GM23248 (cell line): Measurements from ENCODE around the gene GAS2. TPM values are rescaled to one million over a fixed set of nuclear protein-coding genes. Genes with fewer than 3 reads are reported as not detected.

ENCODE experiments used
- DNase-seq: peaks from one replicate; pipeline ENCODE4 v3.0.0-alpha.2; 2015
- H2AFZ ChIP-seq: fragments of 200-600 bp; sonication (generic); 2 replicates; pipeline ENCODE4 v1.6.1; 2016; ENCODE audit warnings: antibody characterized with exemption
- H3F3A ChIP-seq: fragments of 200-600 bp; sonication (generic); 2 replicates; pipeline ENCODE4 v1.6.1; 2016; ENCODE audit warnings: mild to moderate bottlenecking, antibody characterized with exemption, mixed run types; ENCODE audit not compliant: insufficient read depth
- H3K27ac ChIP-seq: fragments of 200-600 bp; sonication (generic); 2 replicates; pipeline ENCODE4 v1.5.1; 2016; ENCODE audit warnings: mild to moderate bottlenecking
- H3K27me3 ChIP-seq: fragments of 200-600 bp; sonication (generic); replicated peaks from 2 replicates; pipeline ENCODE4 v1.6.1; 2016; ENCODE audit warnings: mild to moderate bottlenecking; ENCODE audit not compliant: insufficient read depth
- H3K36me3 ChIP-seq: fragments of 200-600 bp; sonication (generic); 2 replicates; pipeline ENCODE4 v1.6.1; 2016; ENCODE audit warnings: low read depth, mild to moderate bottlenecking
- H3K4me1 ChIP-seq: fragments of 200-600 bp; sonication (generic); 2 replicates; pipeline ENCODE4 v1.6.1; 2016; ENCODE audit warnings: mild to moderate bottlenecking; ENCODE audit not compliant: insufficient read depth
- H3K4me2 ChIP-seq: fragments of 200-600 bp; sonication (generic); one replicate; pipeline ENCODE4 v1.6.1; 2016; ENCODE audit warnings: mild to moderate bottlenecking; ENCODE audit not compliant: unreplicated experiment
- H3K4me3 ChIP-seq: fragments of 200-600 bp; sonication (generic); 2 replicates; pipeline ENCODE4 v1.5.1; 2016; ENCODE audit warnings: mild to moderate bottlenecking
- H3K79me2 ChIP-seq: fragments of 200-600 bp; sonication (generic); 2 replicates; pipeline ENCODE4 v1.6.1; 2016; ENCODE audit warnings: mild to moderate bottlenecking; ENCODE audit not compliant: insufficient read depth
- H3K9ac ChIP-seq: fragments of 200-600 bp; sonication (generic); 2 replicates; pipeline ENCODE4 v1.6.1; 2016; ENCODE audit warnings: mild to moderate bottlenecking
- H3K9me2 ChIP-seq: fragments of 200-600 bp; sonication (generic); 2 replicates; pipeline ENCODE4 v1.6.1; 2016; ENCODE audit warnings: mixed run types, mild to moderate bottlenecking, moderate library complexity; ENCODE audit not compliant: insufficient read depth
- H3K9me3 ChIP-seq: fragments of 200-600 bp; sonication (generic); one replicate; pipeline ENCODE4 v1.6.1; 2017; ENCODE audit warnings: low read depth
- H4K20me1 ChIP-seq: fragments of 200-600 bp; sonication (generic); 2 replicates; pipeline ENCODE4 v1.6.0; 2016; ENCODE audit not compliant: insufficient read depth
- EZH2 ChIP-seq: fragments of 200-600 bp; sonication (generic); IDR thresholded peaks from 2 replicates; pipeline ENCODE4 v1.6.1; 2018; ENCODE audit warnings: antibody characterized with exemption, mild to moderate bottlenecking; ENCODE audit not compliant: insufficient read depth, poor library complexity, severe bottlenecking
- EZH2phosphoT487 ChIP-seq: fragments of 200-600 bp; sonication (generic); IDR thresholded peaks from 2 replicates; pipeline ENCODE4 v1.6.1; 2018; ENCODE audit warnings: antibody characterized with exemption, moderate library complexity, mild to moderate bottlenecking, low read depth; ENCODE audit not compliant: insufficient read depth
- WGBS, 2 experiments: methylation state at CpG; one replicate each; pipeline ENCODE4 v1.1.6; 2015 to 2017; ENCODE audit warnings: low lambda C conversion rate in 2 of 2, low coverage in 1 of 2; ENCODE audit errors: missing lambda C conversion rate in 2 of 2; 5-methylcytosine and 5-hydroxymethylcytosine counted together
- in situ Hi-C: fragments of 300-500 bp; cut with MboI; formaldehyde crosslinking; loops from 2 replicates; pipeline ENCODE4 v1.15.0; 2020
- polyA plus RNA-seq: library from polyadenylated mRNA; unstranded; fragments of >200 nt; fragmentation: Nextera tagmentation; extraction: Ambion mirVana; gene quantifications from 2 replicates; pipeline ENCODE4 v1.2.1, GENCODE V29; 2016
- total RNA-seq: library from RNA; depleted of rRNA; stranded (reverse); fragments of >200 nt; shearing (Covaris generic); gene quantifications from 2 replicates; pipeline ENCODE4 v1.2.3, GENCODE V29; 2014

Gene GAS2
- total and polyA plus RNA-seq, 2 experiments from 2014 or later = 0.63 to 1.2 TPM

DNA sequence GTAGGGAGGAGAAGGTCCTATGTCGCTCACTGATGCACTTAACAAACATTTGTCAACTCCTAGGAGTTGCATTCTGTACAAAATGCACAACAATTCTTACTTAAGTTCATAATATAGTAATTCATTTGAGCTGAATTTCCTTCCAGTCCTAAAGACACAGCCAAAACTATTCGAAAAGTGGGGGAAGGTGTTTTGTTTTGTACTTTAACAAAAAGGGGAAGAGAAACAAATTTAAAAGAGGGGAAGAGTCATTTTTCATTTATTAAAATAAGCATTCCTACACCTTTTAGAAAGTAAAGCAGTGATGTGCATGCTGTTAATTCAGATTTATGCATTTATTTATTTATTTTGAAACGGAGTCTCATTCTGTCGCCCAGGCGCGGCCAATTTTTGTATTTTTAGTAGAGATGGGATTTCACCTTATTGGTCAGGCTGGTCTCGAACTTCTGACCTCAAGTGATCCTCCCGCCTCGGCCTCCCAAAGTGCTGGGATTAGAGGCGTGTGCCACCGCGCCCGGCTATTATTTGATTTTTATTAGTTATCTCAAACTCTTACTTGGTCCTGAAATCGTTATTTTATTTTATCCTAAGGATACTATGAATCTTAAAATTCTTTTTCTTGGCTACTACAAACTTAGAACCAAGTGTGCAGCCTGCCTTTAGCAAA lies 39.7 kb upstream of the GAS2 start:
- 85 to 88% methylated on average over 14 of the region's 14 CpGs for WGBS, 2 experiments
- Histone ChIP-seq H3K27me3 (no peaks in the 10 kb centered on the region; the same call in 1 of the 2 replicates), H3K36me3 (no peaks in the 10 kb centered on the region), H3F3A (no peaks in the 10 kb centered on the region), H3K27ac (peak overlapping the region; percentile 75), H3K4me2 (peak overlapping the region; percentile 81), H3K4me1 (peaks cover 6% of the 10 kb centered on the region), H3K4me3 (peak overlapping the region; percentile 92), H4K20me1 (no peaks in the 10 kb centered on the region), H2AFZ (peak overlapping the region; percentile 97), H3K9ac (peak overlapping the region; percentile 84), H3K79me2 (peaks cover 15% of the 10 kb centered on the region), H3K9me3 (no peaks in the 10 kb centered on the region), H3K9me2 (no peaks in the 10 kb centered on the region)
- TF ChIP-seq EZH2phosphoT487 (no peak), EZH2 (no peak)
- in situ Hi-C loops = no loop called here
- peak; percentile 0 for DNase-seq

DNA sequence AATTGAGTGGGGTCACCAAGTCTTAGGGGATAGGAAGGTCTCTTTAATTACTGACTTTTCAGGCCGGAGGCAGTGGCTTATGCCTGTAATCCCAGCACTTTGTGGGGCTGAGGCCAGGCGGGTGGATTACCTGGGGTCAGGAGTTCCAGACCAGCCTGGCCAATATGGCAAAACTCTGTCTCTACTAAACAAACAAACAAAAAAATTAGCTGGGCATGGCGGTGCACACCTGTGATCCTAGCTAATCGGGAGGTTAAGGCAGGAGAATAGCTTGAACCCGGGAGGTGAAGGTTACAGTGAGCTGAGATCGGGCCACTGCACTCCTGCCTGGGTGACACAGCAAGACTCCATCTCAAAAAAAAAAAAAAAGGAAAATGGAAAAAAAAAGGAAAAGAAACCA lies 39.0 kb upstream of the GAS2 start:
- TF ChIP-seq EZH2phosphoT487 (no peak), EZH2 (no peak)
- Histone ChIP-seq H3K27ac (no peak overlapping the region), H4K20me1 (no peaks in the 10 kb centered on the region), H3K27me3 (no peaks in the 10 kb centered on the region; the same call in 1 of the 2 replicates), H3K9me2 (no peaks in the 10 kb centered on the region), H3K9ac (no peak overlapping the region), H3K4me1 (peaks cover 6% of the 10 kb centered on the region), H2AFZ (no peak overlapping the region), H3K36me3 (no peaks in the 10 kb centered on the region), H3K4me3 (no peak overlapping the region), H3F3A (no peaks in the 10 kb centered on the region), H3K4me2 (no peak overlapping the region), H3K79me2 (peaks cover 15% of the 10 kb centered on the region), H3K9me3 (no peaks in the 10 kb centered on the region)
- WGBS, 2 experiments = 85 to 90% methylated on average over 6 of the region's 6 CpGs
- no peak for DNase-seq
- in situ Hi-C loops = no loop called here

DNA sequence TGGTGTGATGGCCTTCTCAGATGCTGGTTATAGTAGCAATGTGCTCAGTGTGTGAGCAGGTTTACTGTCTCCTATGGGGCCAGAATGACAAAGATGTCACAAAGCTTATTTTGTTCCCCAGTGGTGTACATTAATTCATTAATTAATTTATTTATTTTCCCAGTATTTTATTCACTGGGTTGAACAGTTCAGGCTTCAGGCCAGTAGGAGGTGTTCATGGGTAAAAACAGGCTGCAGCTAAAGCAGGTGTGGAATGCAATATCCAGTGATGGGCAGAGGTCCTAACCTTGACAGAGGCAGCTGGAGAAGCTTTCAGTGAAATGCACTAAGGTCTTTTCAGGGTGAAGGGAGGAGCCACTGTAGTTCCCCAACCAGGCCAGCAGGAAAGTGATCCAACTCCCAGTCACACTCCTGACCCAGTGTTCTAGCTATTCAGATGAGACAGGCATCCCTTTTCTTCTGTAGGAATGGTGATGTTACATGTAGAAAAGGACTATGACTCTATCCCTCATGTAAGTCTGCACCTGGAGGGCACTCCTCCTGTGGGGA lies 33.0 kb upstream of the GAS2 start:
- H3K4me3 ChIP-seq = no peak overlapping the region
- in situ Hi-C loops = no loop called here
- no peaks in the 10 kb centered on the region for H3K79me2 ChIP-seq
- no peaks in the 10 kb centered on the region for H3K36me3 ChIP-seq
- no peaks in the 10 kb centered on the region for H3K9me3 ChIP-seq
- DNase-seq = no peak
- no peak overlapping the region for H2AFZ ChIP-seq
- H3K9ac ChIP-seq = no peak overlapping the region
- TF ChIP-seq EZH2 = no peak
- no peak overlapping the region for H3K4me2 ChIP-seq
- no peak overlapping the region for H3K27ac ChIP-seq
- H4K20me1 ChIP-seq = no peaks in the 10 kb centered on the region
- no peaks in the 10 kb centered on the region for H3F3A ChIP-seq
- H3K27me3 ChIP-seq = no peaks in the 10 kb centered on the region; the same call in 1 of the 2 replicates
- no peaks in the 10 kb centered on the region for H3K9me2 ChIP-seq
- H3K4me1 ChIP-seq = no peaks in the 10 kb centered on the region

GRCh38 chr11:22634897-22635629 lies 31.3 kb upstream of the GAS2 start:
- in situ Hi-C loops = no loop called here
- Histone ChIP-seq H3K9me2 (no peaks in the 10 kb centered on the region), H3F3A (no peaks in the 10 kb centered on the region), H3K36me3 (no peaks in the 10 kb centered on the region), H2AFZ (no peak overlapping the region), H4K20me1 (no peaks in the 10 kb centered on the region), H3K27ac (no peak overlapping the region), H3K4me2 (no peak overlapping the region), H3K4me3 (no peak overlapping the region), H3K4me1 (no peaks in the 10 kb centered on the region), H3K9me3 (no peaks in the 10 kb centered on the region), H3K9ac (no peak overlapping the region), H3K79me2 (no peaks in the 10 kb centered on the region), H3K27me3 (no peaks in the 10 kb centered on the region; the same call in 1 of the 2 replicates)
- peak; percentile 25 for DNase-seq
- TF ChIP-seq EZH2 (no peak), EZH2phosphoT487 (no peak)
- 72 to 75% methylated on average over 3 of the region's 3 CpGs for WGBS, 2 experiments
